C4-2B (cell line): ENCODE measurements around the gene RAB3D.

ENCODE experiments used
- CTCF ChIP-seq: fragments of 450-650 bp; conservative IDR thresholded peaks from 2 replicates; pipeline ENCODE4 v1.5.1; 2017; ENCODE audit warnings: mild to moderate bottlenecking
- ZFX ChIP-seq: fragments of 450-650 bp; IDR thresholded peaks from 2 replicates; pipeline ENCODE4 v1.6.1; 2017

DNA sequence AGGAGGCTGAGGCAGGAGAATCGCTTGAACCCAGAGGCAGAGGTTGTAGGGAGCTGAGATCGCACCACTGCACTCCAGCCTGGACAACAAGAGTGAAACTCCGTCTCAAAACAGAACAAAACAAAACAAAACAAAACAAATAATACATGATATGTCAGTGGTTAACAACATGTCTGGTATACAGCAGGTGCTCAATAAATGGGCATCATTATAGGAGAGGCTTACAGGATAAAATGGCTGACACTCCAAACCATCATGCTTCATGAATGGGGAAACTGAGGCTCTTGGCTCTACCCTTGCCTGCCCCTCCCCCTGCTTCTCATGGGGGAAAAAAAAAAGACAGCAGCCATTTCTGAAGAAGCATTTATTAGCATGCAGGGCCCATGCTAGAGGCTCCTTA, 3.0 kb upstream of the RAB3D start:
- TF ChIP-seq CTCF, result no peak
- no peak for TF ChIP-seq ZFX
